SH-SY5Y (cell line): Measurements from ENCODE around the gene MSI1.

ENCODE experiments used
- GATA2 ChIP-seq: IDR thresholded peaks from 2 replicates; pipeline ENCODE4 v1.6.1; 2011; ENCODE audit warnings: mild to moderate bottlenecking, low read depth, low read length
- GATA3 ChIP-seq: IDR thresholded peaks from 2 replicates; pipeline ENCODE4 v1.6.1; 2011; ENCODE audit warnings: low read depth, mild to moderate bottlenecking, low read length, moderate library complexity

DNA sequence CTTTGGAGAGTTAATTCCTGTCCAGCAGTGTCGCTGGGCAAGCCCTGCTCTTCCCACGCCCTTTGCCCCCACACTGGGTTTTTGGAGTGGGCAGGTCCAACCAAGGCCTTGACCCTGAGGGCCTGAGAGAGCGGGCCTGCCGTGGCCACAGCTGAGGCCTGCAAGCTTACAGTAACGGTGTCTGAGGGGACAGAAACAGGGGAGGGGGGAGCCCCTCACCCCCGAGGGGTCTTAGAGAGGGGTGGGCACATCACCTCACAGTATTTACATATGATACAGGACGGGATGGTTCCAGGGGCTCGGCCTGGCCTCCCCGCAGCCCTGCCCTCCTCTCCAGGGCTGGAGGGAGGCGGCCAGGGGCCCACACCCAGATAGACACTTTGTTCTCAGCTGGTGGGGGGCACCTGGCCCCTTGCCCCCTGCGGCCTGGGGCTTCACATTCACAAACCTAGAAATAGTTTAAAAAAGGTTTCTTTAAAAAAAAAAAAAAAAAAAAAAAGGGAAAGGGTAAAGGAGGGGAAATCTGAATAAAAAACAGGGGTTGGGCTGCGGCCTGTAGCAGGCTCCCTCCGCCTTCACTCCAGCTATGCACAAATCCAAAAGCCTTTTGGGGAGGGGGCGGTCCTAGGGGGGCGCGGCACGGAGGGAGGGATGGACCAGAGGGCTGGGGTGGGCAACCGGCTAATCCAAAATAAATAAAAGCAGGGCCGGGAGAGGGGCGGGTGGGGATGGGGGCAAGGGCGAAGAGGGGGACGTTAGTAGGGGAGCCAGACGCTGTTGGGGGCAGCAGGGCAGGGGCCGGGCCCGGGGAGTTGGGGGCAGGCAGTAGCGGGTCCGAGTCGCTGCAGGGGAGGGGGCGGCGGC is 26.6 kb downstream of the MSI1 start:
- TF ChIP-seq GATA3, result no peak
- TF ChIP-seq GATA2, result no peak
